Liver (tissue), 9 donors: ENCODE data around the gene YPEL4. TPM values are rescaled to one million over a fixed set of nuclear protein-coding genes. Genes with fewer than 3 reads are reported as not detected.

ENCODE experiments used
- DNase-seq: peaks from one replicate; pipeline ENCODE4 v3.0.0-alpha.2; 2017; ENCODE audit warnings: low spot score
- H3K27ac ChIP-seq, 2 donors: one replicate each; pipeline ENCODE4 v1.7.0; 2013; ENCODE audit warnings: inconsistent platforms in 2 of 2, low read length in 2 of 2, control low read depth in 1 of 2, low read depth in 1 of 2, mild to moderate bottlenecking in 1 of 2
- H3K27me3 ChIP-seq, 4 donors: one replicate each; pipeline versions ENCODE4 v1.6.1 to v1.7.0; 2013; ENCODE audit warnings: low read length in 3 of 4, inconsistent platforms in 1 of 4, mild to moderate bottlenecking in 1 of 4, moderate library complexity in 1 of 4; ENCODE audit not compliant: control insufficient read depth in 4 of 4, insufficient read depth in 4 of 4
- H3K36me3 ChIP-seq, 4 donors: one replicate each; pipeline versions ENCODE4 v1.6.1 to v1.7.0; 2013; ENCODE audit warnings: low read length in 3 of 4, mild to moderate bottlenecking in 3 of 4, low read depth in 1 of 4, moderate library complexity in 1 of 4; ENCODE audit not compliant: control insufficient read depth in 4 of 4, insufficient read depth in 3 of 4
- H3K4me1 ChIP-seq, 4 donors: one replicate each; pipeline versions ENCODE4 v1.6.1 to v1.7.0; 2013; ENCODE audit warnings: low read length in 3 of 4, mild to moderate bottlenecking in 3 of 4, moderate library complexity in 1 of 4; ENCODE audit not compliant: control insufficient read depth in 4 of 4, insufficient read depth in 4 of 4
- H3K4me3 ChIP-seq, 3 donors: one replicate each; pipeline versions ENCODE4 v1.6.1 to v1.7.0; 2013; ENCODE audit warnings: low read length in 3 of 3, control low read depth in 1 of 3, low read depth in 1 of 3, mild to moderate bottlenecking in 1 of 3
- H3K9ac ChIP-seq, 2 donors: one replicate each; pipeline ENCODE4 v1.7.0; 2013; ENCODE audit warnings: low read length in 2 of 2, mild to moderate bottlenecking in 2 of 2, moderate library complexity in 2 of 2, control low read depth in 1 of 2, low read depth in 1 of 2
- H3K9me3 ChIP-seq, 4 donors: one replicate each; pipeline versions ENCODE4 v1.6.1 to v1.7.0; 2013; ENCODE audit warnings: low read length in 3 of 4; ENCODE audit not compliant: control insufficient read depth in 4 of 4
- ATF3 ChIP-seq: IDR thresholded peaks from 2 replicates; pipeline ENCODE4 v1.6.1; 2016; ENCODE audit warnings: antibody characterized with exemption
- CTCF ChIP-seq: fragments of 150-350 bp; IDR thresholded peaks from 2 replicates; pipeline ENCODE4 v1.5.1; 2017; ENCODE audit warnings: improper control_type of control experiment, low read depth, low read length; ENCODE audit not compliant: missing input control
- EGR1 ChIP-seq, 2 donors: IDR thresholded peaks; 2 replicates each; pipeline ENCODE4 v1.6.1; 2016 to 2018; ENCODE audit warnings: antibody characterized with exemption in 2 of 2, low read depth in 2 of 2
- FOXA1 ChIP-seq: IDR thresholded peaks from 2 replicates; pipeline ENCODE4 v1.6.1; 2016; ENCODE audit warnings: antibody characterized with exemption
- FOXA2 ChIP-seq: IDR thresholded peaks from 2 replicates; pipeline ENCODE4 v1.6.1; 2016; ENCODE audit warnings: antibody characterized with exemption
- GABPA ChIP-seq, 2 donors: IDR thresholded peaks in 1 of 2; conservative IDR thresholded peaks in 1 of 2; 2 replicates each; pipeline ENCODE4 v1.6.1; 2016; ENCODE audit warnings: antibody characterized with exemption in 2 of 2, mild to moderate bottlenecking in 1 of 2, moderate library complexity in 1 of 2
- HNF4A ChIP-seq, 2 donors: conservative IDR thresholded peaks; 2 replicates each; pipeline ENCODE4 v1.6.1; 2016; ENCODE audit warnings: antibody characterized with exemption in 2 of 2, mild to moderate bottlenecking in 2 of 2
- HNF4G ChIP-seq: IDR thresholded peaks from 2 replicates; pipeline ENCODE4 v1.6.1; 2016; ENCODE audit warnings: antibody characterized with exemption
- JUND ChIP-seq, 2 donors: IDR thresholded peaks; 2 replicates each; pipeline ENCODE4 v1.6.1; 2016; ENCODE audit warnings: antibody characterized with exemption in 2 of 2
- MAX ChIP-seq: IDR thresholded peaks from 2 replicates; pipeline ENCODE4 v1.6.1; 2016; ENCODE audit warnings: antibody characterized with exemption
- NR2F2 ChIP-seq: IDR thresholded peaks from 2 replicates; pipeline ENCODE4 v1.6.1; 2016; ENCODE audit warnings: antibody characterized with exemption
- RAD21 ChIP-seq, 2 donors: IDR thresholded peaks; 2 replicates each; pipeline ENCODE4 v1.6.1; 2016; ENCODE audit warnings: antibody characterized with exemption in 2 of 2, mild to moderate bottlenecking in 2 of 2
- REST ChIP-seq: IDR thresholded peaks from 2 replicates; pipeline ENCODE4 v1.6.1; 2016; ENCODE audit warnings: antibody characterized with exemption, mild to moderate bottlenecking
- RXRA ChIP-seq, 2 donors: IDR thresholded peaks; 2 replicates each; pipeline ENCODE4 v1.6.1; 2017 to 2018; ENCODE audit warnings: antibody characterized with exemption in 2 of 2, mild to moderate bottlenecking in 1 of 2
- SP1 ChIP-seq: IDR thresholded peaks from 2 replicates; pipeline ENCODE4 v1.6.1; 2018; ENCODE audit warnings: antibody characterized with exemption, mild to moderate bottlenecking
- TAF1 ChIP-seq: conservative IDR thresholded peaks from 2 replicates; pipeline ENCODE4 v1.6.1; 2016; ENCODE audit warnings: antibody characterized with exemption, mild to moderate bottlenecking
- YY1 ChIP-seq: IDR thresholded peaks from 2 replicates; pipeline ENCODE4 v1.6.1; 2016; ENCODE audit warnings: antibody characterized with exemption, mild to moderate bottlenecking
- ZBTB33 ChIP-seq: IDR thresholded peaks from 2 replicates; pipeline ENCODE4 v1.6.1; 2016; ENCODE audit warnings: antibody characterized with exemption
- WGBS: extraction: QIAGEN DNeasy Blood & Tissue Kit; methylation state at CpG from one replicate; pipeline ENCODE4 v1.1.7; 2013; 5-methylcytosine and 5-hydroxymethylcytosine counted together
- polyA plus RNA-seq, 2 donors: library from polyadenylated mRNA; stranded (reverse) in 1 of 2; unstranded in 1 of 2; fragments of 200-250 nt in 1 of 2; fragments of >200 nt in 1 of 2; fragmentation: Nextera tagmentation in 1 of 2; extraction: Ambion mirVana in 1 of 2; gene quantifications; one replicate each; pipeline versions ENCODE4 v1.2.1 to v1.2.3, GENCODE V29; 2013 to 2015
- total RNA-seq, 2 donors: library from RNA; depleted of rRNA; stranded (reverse); fragments of >200 nt; gene quantifications; one replicate each; pipeline ENCODE4 v1.2.3, GENCODE V29; 2014
- donor health status: healthy.
- donor health status: healthy.
- donor health status: healthy.
- donor health status: healthy.
- donor health status: healthy.

The YPEL4 gene
- total and polyA plus RNA-seq, 4 donors: 0.08 to 19.9 (median 0.22) TPM

- no peak overlapping the region for H3K4me3 ChIP-seq
- no peak overlapping the region for H3K9ac ChIP-seq
- DNase-seq: no peak
- peaks cover 11 to 69% (median 63%) of the 10 kb centered on the region in 4 donors for H3K4me1 ChIP-seq
- 33% methylated on average over 3 of the region's 3 CpGs for WGBS
- no peaks in the 10 kb centered on the region for H3K9me3 ChIP-seq
- H3K27me3 ChIP-seq: no peaks in the 10 kb centered on the region
- peaks cover 12 to 48% (median 38%) of the 10 kb centered on the region in 4 donors for H3K36me3 ChIP-seq
- H3K27ac ChIP-seq: peak overlapping the region; percentile 66 to 81
- TF ChIP-seq JUND (IDR thresholded peaks at IDR 0.05) (peak; percentile 81 to 84), ZBTB33 (peak; percentile 89), ATF3 (peak; percentile 29), CTCF (no peak), MAX (peak; percentile 79), YY1 (peak; percentile 46), SP1 (peak; percentile 92), GABPA (IDR thresholded peaks at IDR 0.05 in 1 of 2, conservative IDR thresholded peaks at IDR 0.05 in 1 of 2) (no peak), FOXA1 (no peak), NR2F2 (peak; percentile 100), TAF1 (peak; percentile 17), HNF4G (peak; percentile 87), REST (peak; percentile 43), FOXA2 (peak; percentile 46), EGR1 (IDR thresholded peaks at IDR 0.05; ENCODE audit: low read depth in 2 of 2) (peak in 1 of 2 donors; percentile 78), RAD21 (IDR thresholded peaks at IDR 0.05) (peak; percentile 32 to 54), RXRA (IDR thresholded peaks at IDR 0.05) (peak; percentile 97), HNF4A (conservative IDR thresholded peaks at IDR 0.05) (peak; percentile 96 to 97)
These were observed 33.1 kb downstream of the YPEL4 start for GRCh38 chr11:57616595-57616994.
